DOHH2 (cell line): ENCODE measurements around the gene AGBL1.

Experiments used
- H3F3A ChIP-seq: fragments of 200-600 bp; sonication (generic), shearing (Covaris generic); 2 replicates; pipeline ENCODE4 v1.6.0; 2016; ENCODE audit warnings: antibody characterized with exemption, mild to moderate bottlenecking; ENCODE audit not compliant: control insufficient read depth, insufficient read depth
- H3K27ac ChIP-seq: fragments of 200-600 bp; sonication (generic); 2 replicates; pipeline ENCODE4 v1.5.1; 2014; ENCODE audit warnings: low read depth, mild to moderate bottlenecking, low read length, moderate library complexity
- H3K27me3 ChIP-seq: fragments of 200-600 bp; sonication (generic); 2 replicates; pipeline ENCODE4 v1.6.1; 2014; ENCODE audit warnings: mild to moderate bottlenecking, low read length, mixed read lengths; ENCODE audit not compliant: control insufficient read depth
- H3K36me3 ChIP-seq: fragments of 200-600 bp; sonication (generic); 2 replicates; pipeline ENCODE4 v1.6.1; 2014; ENCODE audit warnings: mild to moderate bottlenecking, low read length, moderate library complexity, mixed read lengths; ENCODE audit not compliant: control insufficient read depth
- H3K4me1 ChIP-seq: fragments of 200-600 bp; sonication (generic); 2 replicates; pipeline ENCODE4 v1.6.1; 2014; ENCODE audit warnings: mild to moderate bottlenecking, low read length, mixed read lengths; ENCODE audit not compliant: control insufficient read depth
- H3K4me2 ChIP-seq: fragments of 200-600 bp; sonication (generic); 2 replicates; pipeline ENCODE4 v1.6.0; 2014; ENCODE audit warnings: mild to moderate bottlenecking, low read length, moderate library complexity
- H3K4me3 ChIP-seq: fragments of 200-600 bp; sonication (generic); 2 replicates; pipeline ENCODE4 v1.5.1; 2014; ENCODE audit warnings: mild to moderate bottlenecking, low read length, mixed read lengths
- H3K79me2 ChIP-seq: fragments of 200-600 bp; sonication (generic); 2 replicates; pipeline ENCODE4 v1.6.1; 2014; ENCODE audit warnings: mild to moderate bottlenecking, low read length, mixed read lengths; ENCODE audit not compliant: control insufficient read depth
- H3K9me2 ChIP-seq: fragments of 200-600 bp; sonication (generic); replicated peaks from 2 replicates; pipeline ENCODE4 v1.6.1; 2014; ENCODE audit warnings: mild to moderate bottlenecking, low read length, mixed read lengths; ENCODE audit not compliant: control insufficient read depth
- H3K9me3 ChIP-seq: fragments of 200-600 bp; sonication (generic); 2 replicates; pipeline ENCODE4 v1.6.1; 2014; ENCODE audit warnings: antibody characterized with exemption, low read length, mixed read lengths; ENCODE audit not compliant: control insufficient read depth, insufficient read depth
- H4K20me1 ChIP-seq: fragments of 200-600 bp; sonication (generic); 2 replicates; pipeline ENCODE4 v1.6.0; 2014; ENCODE audit warnings: low read depth, mild to moderate bottlenecking, antibody characterized with exemption, low read length, moderate library complexity; ENCODE audit not compliant: control insufficient read depth, insufficient read depth
- CTCF ChIP-seq: fragments of 200-600 bp; sonication (generic); IDR thresholded peaks from one replicate; pipeline ENCODE4 v1.5.1; 2014; ENCODE audit warnings: antibody characterized with exemption, mild to moderate bottlenecking, low read depth, low read length; ENCODE audit not compliant: poor library complexity, severe bottlenecking
- EZH2phosphoT487 ChIP-seq: fragments of 200-600 bp; sonication (generic); IDR thresholded peaks from 2 replicates; pipeline ENCODE4 v1.6.1; 2017; ENCODE audit warnings: borderline replicate concordance, mild to moderate bottlenecking, antibody characterized with exemption, low read length, moderate library complexity, mixed read lengths

The AGBL1 gene

GRCh38 chr15:86355361-86355760, 275.7 kb downstream of the AGBL1 start:
- H3K4me1 ChIP-seq: no peaks in the 10 kb centered on the region
- H3K9me2 ChIP-seq: no peaks in the 10 kb centered on the region
- no peaks in the 10 kb centered on the region for H3K36me3 ChIP-seq
- H3K79me2 ChIP-seq: no peaks in the 10 kb centered on the region
- H4K20me1 ChIP-seq: no peaks in the 10 kb centered on the region
- no peak overlapping the region for H3K27ac ChIP-seq
- no peaks in the 10 kb centered on the region for H3K27me3 ChIP-seq
- H3K4me3 ChIP-seq: no peak overlapping the region
- no peak overlapping the region for H3K4me2 ChIP-seq
- no peaks in the 10 kb centered on the region for H3F3A ChIP-seq
- no peak for TF ChIP-seq CTCF
- no peaks in the 10 kb centered on the region for H3K9me3 ChIP-seq

DNA sequence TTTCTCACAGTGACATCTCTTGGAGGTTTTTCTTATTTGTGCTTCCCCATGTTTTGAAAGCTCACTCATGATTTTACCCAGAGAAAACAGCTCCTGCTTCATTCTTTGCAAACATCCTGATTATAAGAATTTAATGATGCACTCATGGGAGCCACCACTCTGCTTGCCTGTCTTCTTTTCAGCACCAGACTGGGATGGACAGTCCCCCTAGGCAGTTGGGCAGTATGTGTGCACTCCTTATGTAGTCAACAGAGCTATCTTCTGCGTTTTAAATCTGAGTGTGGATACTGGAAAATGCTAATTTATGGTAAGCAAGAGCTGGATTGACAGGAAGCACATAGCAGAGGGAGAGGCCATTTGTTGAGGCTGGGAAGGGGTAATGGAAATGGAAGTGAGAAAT, 276.1 kb downstream of the AGBL1 start:
- no peaks in the 10 kb centered on the region for H3K27me3 ChIP-seq
- TF ChIP-seq EZH2phosphoT487: no peak
- no peak for TF ChIP-seq CTCF
- no peaks in the 10 kb centered on the region for H3K79me2 ChIP-seq
- no peaks in the 10 kb centered on the region for H4K20me1 ChIP-seq
- H3K9me2 ChIP-seq: no peaks in the 10 kb centered on the region
- H3K9me3 ChIP-seq: no peaks in the 10 kb centered on the region
- H3F3A ChIP-seq: no peaks in the 10 kb centered on the region
- no peak overlapping the region for H3K4me2 ChIP-seq
- no peak overlapping the region for H3K27ac ChIP-seq
- no peaks in the 10 kb centered on the region for H3K36me3 ChIP-seq
- no peak overlapping the region for H3K4me3 ChIP-seq
- H3K4me1 ChIP-seq: no peaks in the 10 kb centered on the region

DNA sequence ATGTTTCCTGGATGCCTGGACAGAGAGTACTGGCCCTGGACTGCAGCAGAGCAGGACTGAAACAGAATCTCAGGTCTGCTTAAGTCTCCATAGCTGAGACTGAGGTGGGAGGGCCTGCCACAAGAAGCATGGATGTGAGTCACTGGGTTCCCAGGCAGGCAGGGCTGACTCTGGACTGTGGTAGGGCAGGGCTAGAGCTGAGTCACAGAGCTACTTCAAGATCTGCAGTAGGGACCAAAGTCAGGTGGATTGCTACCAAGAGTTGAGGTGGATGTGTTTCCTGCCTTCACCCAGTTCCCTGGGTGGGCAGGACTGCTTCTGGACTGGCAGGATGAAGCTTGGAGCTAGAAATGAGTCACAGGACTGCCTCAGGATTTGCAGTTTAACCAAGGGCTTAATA, 282.9 kb downstream of the AGBL1 start:
- no peaks in the 10 kb centered on the region for H3K4me1 ChIP-seq
- H3K9me2 ChIP-seq: no peaks in the 10 kb centered on the region
- H3K27me3 ChIP-seq: no peaks in the 10 kb centered on the region
- H3K4me3 ChIP-seq: no peak overlapping the region
- H3F3A ChIP-seq: no peaks in the 10 kb centered on the region
- H4K20me1 ChIP-seq: no peaks in the 10 kb centered on the region
- no peaks in the 10 kb centered on the region for H3K36me3 ChIP-seq
- H3K9me3 ChIP-seq: peaks cover 6% of the 10 kb centered on the region; the same call in 1 of the 2 replicates
- no peak overlapping the region for H3K4me2 ChIP-seq
- TF ChIP-seq EZH2phosphoT487 (no peak), CTCF (no peak)
- no peak overlapping the region for H3K27ac ChIP-seq
- H3K79me2 ChIP-seq: no peaks in the 10 kb centered on the region

DNA sequence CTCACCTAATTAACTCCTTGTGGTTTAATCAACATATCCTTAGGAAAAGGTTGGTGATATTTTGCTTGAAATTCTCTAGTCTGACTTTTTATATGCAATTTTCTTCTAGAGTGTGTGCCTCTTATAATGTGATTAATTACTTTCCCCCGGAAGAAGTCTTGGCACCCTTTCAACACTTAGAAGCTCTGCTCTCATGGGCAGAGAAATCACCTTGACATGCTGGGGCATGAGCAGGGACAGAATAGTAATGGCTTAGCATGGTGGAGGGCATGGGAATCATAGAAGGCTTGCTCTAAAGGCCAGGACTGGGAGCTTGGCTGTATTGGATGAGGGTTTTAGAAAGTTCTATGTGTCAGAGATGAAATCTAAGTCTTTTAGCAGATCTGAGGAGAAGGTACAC, 293.5 kb downstream of the AGBL1 start:
- no peak for TF ChIP-seq EZH2phosphoT487
- no peak for TF ChIP-seq CTCF
- no peak overlapping the region for H3K27ac ChIP-seq

More for the DNA sequence above, 293.5 kb downstream of the AGBL1 start:
- Histone ChIP-seq H3K9me3 (no peaks in the 10 kb centered on the region), H3K79me2 (no peaks in the 10 kb centered on the region), H3K4me2 (no peak overlapping the region), H3K36me3 (no peaks in the 10 kb centered on the region), H3K27me3 (no peaks in the 10 kb centered on the region), H3K4me1 (no peaks in the 10 kb centered on the region), H3K9me2 (no peaks in the 10 kb centered on the region), H4K20me1 (no peaks in the 10 kb centered on the region), H3K4me3 (no peak overlapping the region), H3F3A (no peaks in the 10 kb centered on the region)
